HFF-Myc (cell line): Measurements from ENCODE around the gene KCTD15.

Source experiments
- DNase-seq: peaks from one replicate; pipeline ENCODE4 v3.0.0-alpha.2; 2011; ENCODE audit warnings: low read depth; ENCODE audit errors: extremely low read depth
- H3K4me3 ChIP-seq: replicated peaks from 2 replicates; pipeline ENCODE4 v1.5.1; 2011; ENCODE audit warnings: low read depth, mild to moderate bottlenecking, control low read depth, low read length
- TF ChIP-seq, protein P1 (sequence below): IDR thresholded peaks from 2 replicates; pipeline ENCODE4 v1.5.1; 2012; ENCODE audit warnings: mild to moderate bottlenecking, low read depth, low read length, control low read depth; ENCODE audit errors: missing control alignments

The KCTD15 gene

GRCh38 chr19:33780746-33781145 is 15.9 kb upstream of the KCTD15 start:
- no peak for DNase-seq
- no peak overlapping the region for H3K4me3 ChIP-seq
- TF ChIP-seq, protein P1, sequence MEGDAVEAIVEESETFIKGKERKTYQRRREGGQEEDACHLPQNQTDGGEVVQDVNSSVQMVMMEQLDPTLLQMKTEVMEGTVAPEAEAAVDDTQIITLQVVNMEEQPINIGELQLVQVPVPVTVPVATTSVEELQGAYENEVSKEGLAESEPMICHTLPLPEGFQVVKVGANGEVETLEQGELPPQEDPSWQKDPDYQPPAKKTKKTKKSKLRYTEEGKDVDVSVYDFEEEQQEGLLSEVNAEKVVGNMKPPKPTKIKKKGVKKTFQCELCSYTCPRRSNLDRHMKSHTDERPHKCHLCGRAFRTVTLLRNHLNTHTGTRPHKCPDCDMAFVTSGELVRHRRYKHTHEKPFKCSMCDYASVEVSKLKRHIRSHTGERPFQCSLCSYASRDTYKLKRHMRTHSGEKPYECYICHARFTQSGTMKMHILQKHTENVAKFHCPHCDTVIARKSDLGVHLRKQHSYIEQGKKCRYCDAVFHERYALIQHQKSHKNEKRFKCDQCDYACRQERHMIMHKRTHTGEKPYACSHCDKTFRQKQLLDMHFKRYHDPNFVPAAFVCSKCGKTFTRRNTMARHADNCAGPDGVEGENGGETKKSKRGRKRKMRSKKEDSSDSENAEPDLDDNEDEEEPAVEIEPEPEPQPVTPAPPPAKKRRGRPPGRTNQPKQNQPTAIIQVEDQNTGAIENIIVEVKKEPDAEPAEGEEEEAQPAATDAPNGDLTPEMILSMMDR, result no peak

DNA sequence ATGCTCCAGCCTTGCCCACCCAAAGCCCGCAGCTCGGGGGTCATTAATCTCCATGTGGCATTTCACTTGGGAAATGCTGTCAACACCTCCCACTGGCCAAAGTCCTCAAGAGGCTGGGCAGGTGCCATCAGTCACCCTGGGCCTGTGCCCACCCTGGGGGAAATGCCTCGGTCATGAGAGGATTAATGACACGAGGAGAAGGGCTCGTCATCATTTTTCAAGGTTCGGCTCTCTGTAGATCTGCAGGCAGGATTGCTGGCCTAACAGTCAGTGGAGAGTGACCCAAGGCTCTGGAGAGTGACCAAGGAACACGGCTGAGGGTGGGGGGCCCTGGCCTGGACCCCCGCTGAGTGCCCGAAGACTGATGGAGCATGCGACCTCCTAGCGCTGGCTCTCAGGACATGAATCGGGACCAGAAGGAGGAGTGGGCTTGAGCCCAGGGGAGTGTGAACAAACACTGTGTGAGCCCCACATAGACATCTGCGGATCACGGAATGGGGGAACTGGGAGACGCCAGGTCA is 15.2 kb upstream of the KCTD15 start:
- no peak for DNase-seq
- H3K4me3 ChIP-seq, result no peak overlapping the region
- TF ChIP-seq, protein P1, result no peak

- H3K4me3 ChIP-seq, result no peak overlapping the region
- DNase-seq, result no peak
- TF ChIP-seq, protein P1, result no peak
Observed at GRCh38 chr19:33781996-33782395, 14.7 kb upstream of the KCTD15 start.

DNA sequence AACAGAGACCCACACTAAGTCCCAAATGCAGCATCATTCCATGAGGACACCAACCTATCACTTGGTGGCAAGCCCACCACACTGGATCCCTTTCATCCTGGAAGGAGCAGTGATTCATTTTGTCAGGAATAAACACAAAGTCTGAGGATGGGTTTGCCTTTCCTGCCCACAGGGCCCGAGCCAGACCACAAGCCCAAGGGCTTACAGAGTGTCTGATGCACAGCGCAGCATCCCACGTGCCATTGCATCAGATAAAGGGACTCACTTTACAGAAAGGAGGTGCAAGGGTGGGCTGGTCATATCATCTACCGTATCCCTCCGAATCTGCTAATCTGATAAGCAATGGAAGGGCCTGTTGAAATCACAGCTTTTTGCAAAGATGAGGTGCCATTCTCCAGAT is 12.2 kb upstream of the KCTD15 start:
- H3K4me3 ChIP-seq, result no peak overlapping the region
- DNase-seq, result no peak
- TF ChIP-seq, protein P1, result no peak

DNA sequence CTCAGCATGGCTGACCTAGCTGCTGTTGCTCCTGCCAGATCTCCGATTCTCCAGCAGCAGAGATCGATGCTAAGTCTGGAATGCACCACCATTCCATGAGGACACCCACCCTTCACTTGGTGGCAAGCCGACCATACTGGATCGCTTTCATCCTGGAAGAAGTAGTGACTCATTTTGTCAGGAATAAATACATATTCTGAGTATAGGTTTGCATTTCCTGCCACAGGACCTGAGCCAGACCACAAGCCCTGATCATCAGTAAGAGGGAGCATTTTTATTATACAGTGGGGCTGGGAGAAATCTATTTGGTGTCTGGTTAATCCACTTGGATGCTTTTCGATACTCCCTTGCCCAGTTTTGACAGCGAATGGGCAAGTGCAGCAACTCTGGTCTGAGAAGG is 10.9 kb upstream of the KCTD15 start:
- TF ChIP-seq, protein P1, result no peak
- DNase-seq, result no peak
- H3K4me3 ChIP-seq, result no peak overlapping the region

DNA sequence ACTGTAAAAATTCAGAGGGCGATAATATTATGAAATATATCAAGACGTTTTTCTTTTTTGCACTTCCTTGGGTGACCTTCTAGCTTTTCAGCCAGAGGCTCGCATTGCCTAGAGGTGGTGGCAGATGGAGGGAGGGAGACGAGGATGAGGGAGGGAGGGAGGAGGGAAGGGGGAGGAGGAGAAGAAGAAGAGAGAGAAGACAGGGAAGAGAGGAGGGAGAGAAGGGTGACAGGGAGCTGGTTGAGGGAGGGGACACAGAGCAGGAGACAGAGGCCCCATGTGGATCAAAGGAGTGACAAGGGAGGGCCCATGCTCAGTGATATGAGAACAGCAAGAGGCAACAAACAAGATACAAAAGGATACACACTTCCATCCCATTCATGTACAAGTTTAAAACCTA is 8.0 kb upstream of the KCTD15 start:
- no peak overlapping the region for H3K4me3 ChIP-seq
- no peak for DNase-seq
- TF ChIP-seq, protein P1, result no peak

- DNase-seq, result no peak
- TF ChIP-seq, protein P1, result no peak
- H3K4me3 ChIP-seq, result no peak overlapping the region
Observed at GRCh38 chr19:33789344-33789743, 7.3 kb upstream of the KCTD15 start.
